Suprapubic skin (tissue), 4 donors: ENCODE data around the gene ARPIN.

Experiments
- CTCF ChIP-seq, 2 donors: fragments of 200-600 bp in 1 of 2; fragments of 450-650 bp in 1 of 2; sonication (generic) in 1 of 2; IDR thresholded peaks; one replicate each; pipeline ENCODE4 v1.5.1; 2016 to 2019; ENCODE audit warnings: antibody characterized with exemption in 2 of 2, mild to moderate bottlenecking in 1 of 2, moderate library complexity in 1 of 2
- EP300 ChIP-seq: sonication (generic); formaldehyde crosslinking; IDR thresholded peaks from one replicate; pipeline ENCODE4 v1.6.1; 2017; ENCODE audit warnings: antibody characterized with exemption
- POLR2A ChIP-seq, 2 donors: fragments of 450-650 bp; IDR thresholded peaks; one replicate each; pipeline ENCODE4 v1.6.1; 2017; ENCODE audit warnings: antibody characterized with exemption in 2 of 2, mild to moderate bottlenecking in 2 of 2, moderate library complexity in 2 of 2
- POLR2AphosphoS5 ChIP-seq, 3 donors: sonication (generic); formaldehyde crosslinking; IDR thresholded peaks; one replicate each; pipeline ENCODE4 v1.6.1; 2017; ENCODE audit warnings: antibody characterized with exemption in 3 of 3

GRCh38 chr15:89903858-89904130 lies 9.0 kb downstream of the ARPIN start:
- no peak for TF ChIP-seq CTCF (IDR thresholded peaks at IDR 0.05)
- TF ChIP-seq POLR2A (IDR thresholded peaks at IDR 0.05) = no peak
- TF ChIP-seq EP300 = no peak
- no peak for TF ChIP-seq POLR2AphosphoS5 (IDR thresholded peaks at IDR 0.05)
